Lower lobe of right lung (tissue), 2 donors: Measurements from ENCODE around the gene SEMA5B. TPM values are rescaled to one million over a fixed set of nuclear protein-coding genes. Genes with fewer than 3 reads are reported as not detected.

ENCODE experiments used
- ATAC-seq, 2 donors: fragments of 200-7000 bp; cut with Tn5 transposase; one replicate each; pipeline ENCODE4 v1.9.1; 2020 to 2022; ENCODE audit warnings: mild to moderate bottlenecking in 2 of 2, moderate library complexity in 2 of 2
- DNase-seq: peaks from one replicate; pipeline ENCODE4 v3.0.0-alpha.2; 2020
- H3K27ac ChIP-seq: fragments of 200-600 bp; one replicate; pipeline ENCODE4 v1.8.0; 2022
- H3K27me3 ChIP-seq: fragments of 200-600 bp; one replicate; pipeline ENCODE4 v1.8.0; 2022; ENCODE audit warnings: low read depth
- H3K36me3 ChIP-seq: fragments of 200-600 bp; one replicate; pipeline ENCODE4 v1.8.0; 2022; ENCODE audit warnings: mild to moderate bottlenecking
- H3K4me1 ChIP-seq: fragments of 200-600 bp; one replicate; pipeline ENCODE4 v1.8.0; 2022
- H3K4me3 ChIP-seq: fragments of 200-600 bp; one replicate; pipeline ENCODE4 v1.8.0; 2022; ENCODE audit warnings: mild to moderate bottlenecking
- H3K9me3 ChIP-seq: fragments of 200-600 bp; one replicate; pipeline ENCODE4 v1.8.0; 2022
- CTCF ChIP-seq: fragments of 200-600 bp; IDR thresholded peaks from one replicate; pipeline ENCODE4 v1.8.0; 2022; ENCODE audit warnings: antibody characterized with exemption, mild to moderate bottlenecking
- intact Hi-C: fragments of 100-400 bp; cut with DNase I; formaldehyde crosslinking; loops from one replicate; pipeline ENCODE4 v1.11.0; 2022
- total RNA-seq: library from RNA; stranded (reverse); fragmentation: NEBNext Ultra II Directional; extraction: Animal tissue kit (Norgen Biotek cat#: 25700); gene quantifications from one replicate; pipeline ENCODE4 v1.2.1, GENCODE V29; 2021
- donor health status: DM: no; HTN: yes; CAD: no; lungs with severe emphysema.

Gene SEMA5B
- total RNA-seq, 1 donor from 2014 or later = 0.71 TPM

GRCh38 chr3:123002100-123002748 is 25.3 kb downstream of the SEMA5B start:
- Histone ChIP-seq H3K4me1 (no peaks in the 10 kb centered on the region), H3K9me3 (no peaks in the 10 kb centered on the region), H3K27ac (no peak overlapping the region), H3K4me3 (no peak overlapping the region), H3K36me3 (no peaks in the 10 kb centered on the region), H3K27me3 (no peaks in the 10 kb centered on the region)
- DNase-seq (no peak), ATAC-seq (no peak)
- no peak for TF ChIP-seq CTCF
- intact Hi-C loops = no loop called here

DNA sequence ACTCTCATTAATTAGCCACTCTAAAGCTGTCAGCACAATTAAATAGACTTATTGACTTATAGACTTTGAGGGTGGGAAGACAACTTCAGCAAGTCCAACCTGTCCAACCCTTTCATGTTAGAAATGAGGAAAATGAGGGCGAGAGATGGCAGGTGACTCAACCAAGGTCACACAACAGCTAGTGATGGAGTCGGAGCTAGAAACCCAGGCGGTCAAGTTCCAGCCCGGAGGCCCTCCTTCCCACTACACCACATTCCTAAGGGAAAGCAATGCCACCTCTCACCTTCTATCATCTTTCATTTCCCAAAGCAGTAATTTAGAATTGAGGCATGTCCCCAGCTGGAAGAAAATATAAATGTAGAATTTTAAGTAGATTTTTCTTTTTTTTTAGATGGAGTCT is 28.7 kb downstream of the SEMA5B start:
- Histone ChIP-seq H3K27ac (no peak overlapping the region), H3K9me3 (no peaks in the 10 kb centered on the region), H3K36me3 (no peaks in the 10 kb centered on the region), H3K4me3 (no peak overlapping the region), H3K4me1 (no peaks in the 10 kb centered on the region), H3K27me3 (no peaks in the 10 kb centered on the region)
- intact Hi-C loops = no loop called here
- ATAC-seq (no peak), DNase-seq (no peak)
- TF ChIP-seq CTCF = no peak

DNA sequence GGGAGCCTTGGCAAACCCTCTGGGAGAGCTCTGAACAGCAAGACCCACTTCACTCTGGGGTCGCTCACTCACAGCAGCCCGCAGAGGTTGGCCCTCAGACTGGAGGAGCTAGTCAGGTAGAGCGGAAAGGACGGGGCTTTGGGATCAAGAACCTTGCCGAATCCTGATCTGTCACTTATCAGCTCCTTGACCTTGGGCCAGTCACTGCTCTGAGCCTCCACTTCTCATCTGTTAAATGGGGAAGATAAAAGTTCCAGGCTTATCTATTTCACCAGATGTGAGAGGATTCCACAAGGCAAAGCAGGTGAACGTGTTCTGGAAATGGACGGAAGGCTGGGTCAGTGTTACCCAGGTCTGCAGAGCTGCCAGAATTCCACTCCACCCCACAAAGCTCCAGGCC is 29.4 kb downstream of the SEMA5B start:
- no peak for TF ChIP-seq CTCF
- intact Hi-C loops = no loop called here
- Histone ChIP-seq H3K4me1 (no peaks in the 10 kb centered on the region), H3K4me3 (no peak overlapping the region), H3K27ac (no peak overlapping the region), H3K9me3 (no peaks in the 10 kb centered on the region), H3K27me3 (no peaks in the 10 kb centered on the region), H3K36me3 (no peaks in the 10 kb centered on the region)
- no peak for ATAC-seq
- DNase-seq = no peak

- H3K4me3 ChIP-seq = no peak overlapping the region
- DNase-seq (no peak), ATAC-seq (no peak)
- no peak for TF ChIP-seq CTCF
- H3K36me3 ChIP-seq = no peaks in the 10 kb centered on the region
- intact Hi-C loops = no loop called here
- no peak overlapping the region for H3K27ac ChIP-seq
- H3K27me3 ChIP-seq = peaks cover 6% of the 10 kb centered on the region
- no peaks in the 10 kb centered on the region for H3K4me1 ChIP-seq
- no peaks in the 10 kb centered on the region for H3K9me3 ChIP-seq
Observed at GRCh38 chr3:122996038-122996580, 31.5 kb downstream of the SEMA5B start.

- ATAC-seq = no peak
- no peak for TF ChIP-seq CTCF
- Histone ChIP-seq H3K27me3 (peaks cover 11% of the 10 kb centered on the region), H3K36me3 (no peaks in the 10 kb centered on the region), H3K4me3 (no peak overlapping the region), H3K9me3 (no peaks in the 10 kb centered on the region), H3K4me1 (no peaks in the 10 kb centered on the region), H3K27ac (no peak overlapping the region)
- intact Hi-C loops = no loop called here
- no peak for DNase-seq
Observed at GRCh38 chr3:122994954-122995353, 32.6 kb downstream of the SEMA5B start.
